Type B pancreatic cell (in vitro differentiated cells): ENCODE data around the gene SMIM8. TPM values are rescaled to one million over a fixed set of nuclear protein-coding genes. Genes with fewer than 3 reads are reported as not detected.

Source experiments
- DNase-seq: peaks from one replicate; pipeline ENCODE4 v3.0.0; 2021; ENCODE audit warnings: mixed read lengths; ENCODE audit not compliant: unreplicated experiment; ENCODE audit errors: extremely low spot score
- H3K27ac Mint-ChIP-seq: 2 replicates; pipeline ENCODE4 v1.8.0; 2021; ENCODE audit warnings: mild to moderate bottlenecking, mixed read lengths
- H3K27me3 Mint-ChIP-seq: 2 replicates; pipeline ENCODE4 v1.8.0; 2021; ENCODE audit warnings: mixed read lengths
- H3K36me3 Mint-ChIP-seq: 2 replicates; pipeline ENCODE4 v1.8.0; 2021; ENCODE audit warnings: mixed read lengths
- H3K4me1 Mint-ChIP-seq: one replicate; pipeline ENCODE4 v1.8.0; 2021; ENCODE audit warnings: mixed read lengths; ENCODE audit not compliant: unreplicated experiment
- H3K4me3 Mint-ChIP-seq: 2 replicates; pipeline ENCODE4 v1.8.0; 2021; ENCODE audit warnings: mild to moderate bottlenecking, mixed read lengths
- H3K9me3 Mint-ChIP-seq: 2 replicates; pipeline ENCODE4 v1.8.0; 2021; ENCODE audit warnings: mixed read lengths
- CTCF ChIP-seq: fragments of 200-600 bp; sonication (generic); conservative IDR thresholded peaks from 2 replicates; pipeline ENCODE4 v1.5.0; 2021; ENCODE audit warnings: antibody characterized with exemption, mild to moderate bottlenecking
- total RNA-seq: library from RNA; stranded (reverse); gene quantifications from 2 replicates; pipeline ENCODE4 v1.2.1, GENCODE V29; 2021; ENCODE audit warnings: low replicate concordance

SMIM8 gene
- total RNA-seq, 1 donor from 2014 or later: 18.0 TPM

DNA sequence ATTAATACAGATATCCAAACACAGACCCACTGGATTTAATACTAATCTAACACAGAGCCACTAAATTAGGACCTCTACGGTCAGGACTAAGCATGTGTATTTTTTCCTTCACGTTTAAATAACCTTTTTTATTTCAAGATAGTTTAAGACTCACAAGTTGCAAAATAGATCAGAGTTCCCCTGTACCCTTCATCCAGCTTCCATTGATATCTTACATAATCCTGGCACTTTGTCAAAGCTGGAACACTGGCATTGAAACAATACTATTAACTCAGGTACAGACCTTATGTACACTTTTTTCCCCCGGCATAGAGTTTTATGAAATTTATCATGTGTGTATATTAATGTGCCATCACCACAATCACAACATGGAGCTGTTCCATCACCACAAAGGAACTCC is 24.3 kb downstream of the SMIM8 start:
- TF ChIP-seq CTCF: no peak
- Mint-ChIP-seq H3K4me3 (no peak overlapping the region), H3K4me1 (peaks cover 18% of the 10 kb centered on the region), H3K27ac (no peak overlapping the region), H3K9me3 (no peaks in the 10 kb centered on the region), H3K36me3 (peaks cover 16% of the 10 kb centered on the region), H3K27me3 (no peaks in the 10 kb centered on the region)
- DNase-seq: no peak

DNA sequence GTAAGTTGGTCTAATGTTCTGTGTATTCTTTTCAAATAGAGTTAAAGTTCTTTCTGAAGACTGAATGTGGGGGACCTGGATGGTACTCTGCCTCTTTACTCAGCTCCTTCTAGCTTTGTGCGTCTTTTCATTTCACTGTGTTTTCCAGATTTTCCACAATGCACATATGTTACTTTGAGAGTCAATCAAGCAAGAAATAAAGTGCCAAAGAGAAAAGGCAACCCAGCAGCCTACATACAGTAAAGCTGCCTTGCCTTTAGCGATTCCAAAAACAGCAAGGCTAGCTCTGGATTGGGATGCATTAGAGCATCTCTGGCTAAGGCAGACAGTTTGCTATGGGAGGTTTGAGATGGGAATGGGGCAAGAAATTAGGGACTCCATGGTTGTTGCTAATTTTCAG is 27.5 kb downstream of the SMIM8 start:
- TF ChIP-seq CTCF: no peak
- Mint-ChIP-seq H3K27ac (no peak overlapping the region), H3K36me3 (peaks cover 9% of the 10 kb centered on the region), H3K4me3 (no peak overlapping the region), H3K9me3 (no peaks in the 10 kb centered on the region), H3K4me1 (no peaks in the 10 kb centered on the region), H3K27me3 (no peaks in the 10 kb centered on the region)
- DNase-seq: no peak

DNA sequence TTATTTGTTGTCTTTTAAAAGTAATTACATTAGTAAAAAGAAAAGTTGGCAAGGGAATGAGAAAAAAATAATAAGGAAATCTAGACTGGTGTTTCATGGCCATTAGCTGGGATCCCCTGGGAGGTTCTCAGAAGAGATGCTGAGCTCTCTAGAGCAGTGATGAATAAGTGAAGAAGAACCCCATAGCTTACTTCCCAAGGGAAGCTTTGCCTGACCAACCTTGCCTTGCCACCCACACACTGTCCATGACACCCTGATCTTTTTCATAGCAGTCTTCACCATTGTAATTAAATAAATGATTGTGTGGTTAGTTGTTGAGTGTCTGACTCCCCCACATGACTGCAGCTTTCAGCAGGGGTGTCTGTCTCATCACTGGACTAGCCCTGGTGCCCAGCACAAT is 28.1 kb downstream of the SMIM8 start:
- no peak overlapping the region for H3K27ac Mint-ChIP-seq
- H3K4me3 Mint-ChIP-seq: no peak overlapping the region
- no peaks in the 10 kb centered on the region for H3K27me3 Mint-ChIP-seq
- no peak for DNase-seq
- H3K9me3 Mint-ChIP-seq: no peaks in the 10 kb centered on the region
- no peaks in the 10 kb centered on the region for H3K4me1 Mint-ChIP-seq
- H3K36me3 Mint-ChIP-seq: peaks cover 7% of the 10 kb centered on the region
- TF ChIP-seq CTCF: no peak

DNA sequence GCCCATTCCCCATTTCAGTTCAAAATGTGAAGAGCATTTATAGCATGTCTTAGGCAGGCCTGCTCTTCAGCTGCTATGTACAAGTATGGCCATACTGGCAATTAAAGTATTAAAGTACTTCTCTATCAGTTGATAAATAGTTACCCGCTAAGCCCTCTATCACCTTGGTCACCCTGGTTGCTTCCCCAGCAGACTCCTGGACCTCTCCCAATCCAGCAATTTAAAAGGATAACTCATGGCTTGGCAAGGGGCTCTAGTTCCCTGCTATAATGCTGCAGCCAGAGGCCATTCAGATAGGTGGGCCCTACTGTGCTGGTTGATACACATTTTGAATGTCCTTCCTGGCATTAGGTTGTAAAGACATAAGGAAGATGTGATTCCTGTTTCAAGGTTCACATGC is 29.2 kb downstream of the SMIM8 start:
- Mint-ChIP-seq H3K36me3 (peaks cover 7% of the 10 kb centered on the region), H3K27me3 (no peaks in the 10 kb centered on the region), H3K4me3 (no peak overlapping the region), H3K27ac (no peak overlapping the region), H3K9me3 (no peaks in the 10 kb centered on the region), H3K4me1 (no peaks in the 10 kb centered on the region)
- no peak for DNase-seq
- TF ChIP-seq CTCF: no peak

DNA sequence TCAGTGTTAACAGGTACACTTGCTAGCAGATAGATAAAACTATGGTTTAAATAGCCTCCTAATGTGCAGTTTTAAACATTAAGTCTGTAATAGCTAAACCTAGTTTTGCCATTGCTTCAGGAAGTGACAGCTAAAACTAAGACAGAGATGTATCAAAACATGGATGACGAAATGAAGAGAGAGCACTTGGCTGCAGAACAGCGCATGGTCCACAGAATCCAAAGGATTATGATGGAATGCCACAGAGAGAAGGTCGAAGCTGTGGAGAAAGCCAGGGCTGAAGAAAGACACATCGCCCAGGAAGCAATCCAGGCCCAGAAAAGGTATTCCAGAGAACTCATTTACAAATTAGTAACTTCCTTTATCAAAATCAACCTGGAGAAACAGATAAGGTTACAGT is 33.8 kb downstream of the SMIM8 start:
- Mint-ChIP-seq H3K4me3 (no peak overlapping the region), H3K27ac (no peak overlapping the region), H3K27me3 (no peaks in the 10 kb centered on the region), H3K4me1 (no peaks in the 10 kb centered on the region), H3K9me3 (no peaks in the 10 kb centered on the region), H3K36me3 (peaks cover 5% of the 10 kb centered on the region)
- DNase-seq: no peak
- no peak for TF ChIP-seq CTCF
